GM21717 (cell line): Measurements from ENCODE around the gene GUCA2A.

Experiments
- ATAC-seq: cut with Tn5 transposase; IDR thresholded peaks from one replicate; pipeline ENCODE4 v1.9.1; 2021; ENCODE audit warnings: mild to moderate bottlenecking, moderate library complexity; ENCODE audit not compliant: unreplicated experiment

GUCA2A gene

GRCh38 chr1:42133809-42134526, 30.6 kb downstream of the GUCA2A start:
- ATAC-seq: no peak

- no peak for ATAC-seq
These were observed 31.2 kb downstream of the GUCA2A start for GRCh38 chr1:42133390-42133789.

GRCh38 chr1:42130061-42130660, 34.4 kb downstream of the GUCA2A start:
- no peak for ATAC-seq

GRCh38 chr1:42128964-42129363, 35.6 kb downstream of the GUCA2A start:
- no peak for ATAC-seq

- no peak for ATAC-seq
These were observed 36.0 kb downstream of the GUCA2A start for GRCh38 chr1:42128499-42128898.

GRCh38 chr1:42127767-42128166, 36.8 kb downstream of the GUCA2A start:
- ATAC-seq: no peak

GRCh38 chr1:42125552-42125951, 39.0 kb downstream of the GUCA2A start:
- ATAC-seq: no peak

- no peak for ATAC-seq
These were observed 42.1 kb downstream of the GUCA2A start for GRCh38 chr1:42122408-42122807.

- ATAC-seq: no peak
These were observed 46.4 kb downstream of the GUCA2A start for GRCh38 chr1:42118125-42118524.

GRCh38 chr1:42117214-42117613, 47.3 kb downstream of the GUCA2A start:
- ATAC-seq: no peak

GRCh38 chr1:42114229-42114628, 50.3 kb downstream of the GUCA2A start:
- ATAC-seq: no peak
